ENCODE results near the gene OSMR. TPM values are rescaled to one million over a fixed set of nuclear protein-coding genes. Genes with fewer than 3 reads are reported as not detected.

OSMR gene
- total and polyA plus RNA-seq, 2 of the 13 experiments (the other 11 are each of a cell fraction or from before 2014, with no cell fraction given), result 21.3 to 86.5 TPM

- Histone ChIP-seq H3K27me3 (ENCODE audit: control insufficient read depth in 1 of 2, insufficient read depth in 2 of 2, low read length in 2 of 2) (no peaks in the 10 kb centered on the region), H4K20me1 (ENCODE audit: insufficient read depth, low read length) (no peaks in the 10 kb centered on the region), H3K79me2 (ENCODE audit: insufficient read depth, low read length) (no peaks in the 10 kb centered on the region), H3K27ac (ENCODE audit: extremely low read length, insufficient read depth, low read length) (no peak overlapping the region), H3K36me3 (replicated peaks in 1 of 2; ENCODE audit: control insufficient read depth in 1 of 2, insufficient read depth in 2 of 2, low read length in 2 of 2) (peaks cover 5 to 32% of the 10 kb centered on the region in 2 experiments; a peak in 4 of 5 replicates), H3K4me1 (ENCODE audit: insufficient read depth, low read length) (no peaks in the 10 kb centered on the region), H2AFZ (ENCODE audit: low read length) (no peak overlapping the region), H3K4me3 (replicated peaks in 1 of 3; ENCODE audit: insufficient read depth in 1 of 3, low read depth in 2 of 3, low read length in 3 of 3) (no peak overlapping the region), H3K9me3 (ENCODE audit: low read length) (no peaks in the 10 kb centered on the region), H3K9ac (ENCODE audit: insufficient read depth, low read depth, low read length) (no peak overlapping the region), H3K4me2 (ENCODE audit: low read depth, low read length) (no peak overlapping the region)
- TF ChIP-seq ZBTB25 (CRISPR knock-in tag; IDR thresholded peaks at IDR 0.05) (no peak), ZNF800 (CRISPR knock-in tag; IDR thresholded peaks at IDR 0.05) (no peak), KMT2B (CRISPR knock-in tag; IDR thresholded peaks at IDR 0.05) (no peak), RNF219 (CRISPR knock-in tag; IDR thresholded peaks at IDR 0.05) (no peak)
- intact Hi-C loops (cut with micrococcal nuclease; ENCODE audit: unreplicated experiment), result no loop called here
- ATAC-seq (no peak), FAIRE-seq (no peak), DNase-seq (ENCODE audit: low spot score) (no peak)
- no TSS peak for BruUV-seq (replicated peaks)
- 100% methylated on average over 2 of the region's 2 CpGs for WGBS (ENCODE audit: low lambda C conversion rate)
- ChIA-PET CTCF (ENCODE audit: low intra/inter-chr PET ratio, low total read pairs) (no interaction called here), POLR2A (no interaction called here)
- in situ Hi-C loops (cut with HindIII; ENCODE audit: extremely low pct_ligation_motif_present, low pct_unique_long_range_greater_than_20kb), result no loop called here
These were observed 96.1 kb downstream of the OSMR start for GRCh38 chr5:38941912-38942311.
